ENCODE data around the gene HAPLN2. TPM values are rescaled to one million over a fixed set of nuclear protein-coding genes. Genes with fewer than 3 reads are reported as not detected.
A peak's percentile ranks its signal among the peaks of the same experiment; 100 is the strongest.
"Not testable (repeated sequence)": the region's sequence is repeated elsewhere in the genome, so short reads cannot be mapped to it uniquely, and the experiment has no call there.

The HAPLN2 gene
- total RNA-seq, 4 donors from 2014 or later = 0.79 TPM; not detected in 3

DNA sequence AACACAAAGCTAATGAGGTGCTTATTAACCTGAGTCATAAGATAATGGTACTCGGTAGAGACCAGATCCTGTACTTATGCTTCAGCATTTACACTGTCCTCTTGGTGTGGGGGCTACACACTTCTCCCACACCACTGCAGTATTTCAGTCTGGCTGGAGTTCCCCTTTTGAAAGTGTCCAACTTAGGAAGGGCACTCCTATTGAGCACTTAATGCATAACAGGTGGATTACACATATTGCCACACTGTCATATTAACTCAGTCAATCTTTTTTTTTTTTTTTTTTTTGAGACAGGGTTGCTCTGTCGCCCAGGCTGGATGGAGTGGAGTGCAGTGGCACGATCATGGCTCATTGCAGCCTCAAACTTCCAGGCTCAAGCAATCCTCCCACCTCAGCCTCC lies 19.4 kb upstream of the HAPLN2 start:
- peaks cover 12 to 13% of the 10 kb centered on the region in 2 donors for H3K4me1 ChIP-seq
- TF ChIP-seq POLR2A (IDR thresholded peaks at IDR 0.05) = no peak
- TF ChIP-seq, protein P1, sequence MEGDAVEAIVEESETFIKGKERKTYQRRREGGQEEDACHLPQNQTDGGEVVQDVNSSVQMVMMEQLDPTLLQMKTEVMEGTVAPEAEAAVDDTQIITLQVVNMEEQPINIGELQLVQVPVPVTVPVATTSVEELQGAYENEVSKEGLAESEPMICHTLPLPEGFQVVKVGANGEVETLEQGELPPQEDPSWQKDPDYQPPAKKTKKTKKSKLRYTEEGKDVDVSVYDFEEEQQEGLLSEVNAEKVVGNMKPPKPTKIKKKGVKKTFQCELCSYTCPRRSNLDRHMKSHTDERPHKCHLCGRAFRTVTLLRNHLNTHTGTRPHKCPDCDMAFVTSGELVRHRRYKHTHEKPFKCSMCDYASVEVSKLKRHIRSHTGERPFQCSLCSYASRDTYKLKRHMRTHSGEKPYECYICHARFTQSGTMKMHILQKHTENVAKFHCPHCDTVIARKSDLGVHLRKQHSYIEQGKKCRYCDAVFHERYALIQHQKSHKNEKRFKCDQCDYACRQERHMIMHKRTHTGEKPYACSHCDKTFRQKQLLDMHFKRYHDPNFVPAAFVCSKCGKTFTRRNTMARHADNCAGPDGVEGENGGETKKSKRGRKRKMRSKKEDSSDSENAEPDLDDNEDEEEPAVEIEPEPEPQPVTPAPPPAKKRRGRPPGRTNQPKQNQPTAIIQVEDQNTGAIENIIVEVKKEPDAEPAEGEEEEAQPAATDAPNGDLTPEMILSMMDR (IDR thresholded peaks at IDR 0.05) = no peak
- H3K9me3 ChIP-seq = no peaks in the 10 kb centered on the region
- WGBS, 2 donors = 76 to 86% methylated on average over 3 of the region's 3 CpGs
- no peak for DNase-seq
- peaks cover 6 to 15% of the 10 kb centered on the region in 2 donors for H3K36me3 ChIP-seq
- H3K27me3 ChIP-seq = no peaks in the 10 kb centered on the region
- intact Hi-C loops (cut with DNase I) = no loop called here
- H3K4me3 ChIP-seq (replicated peaks in 1 of 3) = no peak overlapping the region
- H3K27ac ChIP-seq = no peak overlapping the region

DNA sequence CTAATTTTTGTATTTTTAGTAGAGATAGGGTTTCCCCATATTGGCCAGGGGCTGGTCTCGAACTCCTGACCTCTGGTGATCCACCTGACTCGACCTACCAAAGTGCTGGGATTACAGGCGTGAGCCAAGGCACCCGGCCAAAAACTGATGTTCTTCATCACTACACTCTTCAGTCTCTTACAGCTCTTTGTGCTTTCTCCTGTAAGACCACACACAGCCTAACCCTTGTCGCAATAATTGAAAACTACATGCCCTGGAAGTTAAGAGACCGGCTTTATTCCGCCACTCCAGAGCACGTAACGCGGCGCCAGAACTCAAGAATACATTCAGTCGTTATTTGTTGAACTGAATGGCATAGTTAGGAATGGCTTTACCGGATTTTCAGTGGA lies 18.5 kb upstream of the HAPLN2 start:
- Histone ChIP-seq H3K27ac (peak overlapping the region in 1 of 3 donors; percentile 64), H3K27me3 (no peaks in the 10 kb centered on the region), H3K4me1 (peaks cover 12 to 13% of the 10 kb centered on the region in 2 donors), H3K36me3 (peaks cover 4 to 5% of the 10 kb centered on the region in 2 donors), H3K4me3 (replicated peaks in 1 of 3) (peak overlapping the region; percentile 53 to 63 (median 61)), H3K9me3 (no peaks in the 10 kb centered on the region)
- 2 to 4% methylated on average over 13 of the region's 13 CpGs for WGBS, 2 donors
- intact Hi-C loops (cut with DNase I) = no loop called here
- TF ChIP-seq, protein P1 (IDR thresholded peaks at IDR 0.05) = no peak
- no peak for TF ChIP-seq POLR2A (IDR thresholded peaks at IDR 0.05)
- DNase-seq = no peak

DNA sequence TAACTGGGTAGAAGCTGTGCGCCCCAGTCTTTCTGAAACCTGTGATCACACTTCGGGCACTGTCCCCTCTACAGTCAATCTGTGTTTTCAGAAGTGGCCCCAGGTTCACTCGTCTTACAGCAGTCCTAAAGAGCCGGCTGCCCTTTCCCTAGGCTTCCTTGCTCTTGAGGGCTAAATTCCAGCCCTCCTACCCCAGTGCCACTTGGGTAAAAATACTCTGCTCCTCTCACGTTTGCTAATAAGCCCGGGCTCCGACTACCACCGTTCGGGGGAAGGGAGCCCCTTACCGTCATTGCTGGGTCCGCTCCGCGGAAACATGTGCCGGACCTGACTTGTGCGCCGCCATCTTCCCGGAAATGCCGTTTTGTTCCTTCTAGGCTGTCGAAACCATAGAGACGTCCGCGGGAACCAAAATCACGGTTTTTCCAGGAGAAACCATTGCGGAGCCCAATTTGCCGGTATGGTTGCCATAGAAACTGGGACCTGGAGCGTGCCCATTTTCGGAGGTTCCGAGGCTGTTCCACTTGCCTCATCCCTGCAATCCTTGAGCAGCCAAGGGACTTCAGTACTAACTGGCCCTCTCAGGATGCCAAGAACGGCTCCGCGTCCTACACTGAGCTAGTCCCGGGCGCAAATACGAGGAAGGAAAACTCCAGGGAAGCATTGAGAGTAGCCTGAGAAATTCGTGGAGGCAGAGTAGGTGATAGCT lies 17.9 kb upstream of the HAPLN2 start, which contains the start of gene GPATCH4:
GPATCH4 (minus strand) TSS at position 358 of the 709 bp plus-strand sequence.
- Histone ChIP-seq H3K4me1 (peaks cover 12 to 13% of the 10 kb centered on the region in 2 donors), H3K4me3 (replicated peaks in 1 of 3) (peak within 1 kb of the TSS; percentile 53 to 63 (median 61)), H3K36me3 (peaks cover 0 to 4% of the 10 kb centered on the region in 2 donors), H3K27me3 (no peaks in the 10 kb centered on the region), H3K9me3 (no peaks in the 10 kb centered on the region), H3K27ac (peak within 1 kb of the TSS in 2 of 3 donors; percentile 59 to 64)
- TF ChIP-seq, protein P1 (IDR thresholded peaks at IDR 0.05) = no peak
- TF ChIP-seq POLR2A (IDR thresholded peaks at IDR 0.05) = peak in 1 of 2 donors; percentile 35
- 1 to 2% methylated on average over 31 to 33 of the region's 35 CpGs for WGBS, 2 donors
- intact Hi-C loops (cut with DNase I) = no loop called here
- peak; percentile 74 for DNase-seq

DNA sequence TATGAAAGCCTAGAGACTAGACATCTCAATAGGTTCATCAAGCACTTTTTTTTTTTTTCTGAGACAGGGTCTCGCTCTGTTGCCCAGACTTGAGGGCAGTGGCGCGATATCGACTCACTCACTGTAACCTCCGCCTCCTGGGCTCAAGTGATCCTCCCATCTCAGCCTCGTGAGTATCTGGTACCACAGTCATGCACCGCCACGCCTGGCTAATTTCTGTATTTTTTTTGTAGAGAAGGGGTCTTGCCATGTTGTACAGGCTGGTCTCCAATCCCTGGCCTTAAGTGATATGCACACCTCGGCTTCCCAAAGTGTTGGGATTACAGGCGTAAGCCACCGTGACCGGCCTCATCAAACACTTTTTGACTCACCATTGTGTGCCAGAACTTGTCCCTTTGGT lies 17.3 kb upstream of the HAPLN2 start:
- intact Hi-C loops (cut with DNase I) = no loop called here
- peak overlapping the region in 2 of 3 donors; percentile 59 to 64 for H3K27ac ChIP-seq
- no peaks in the 10 kb centered on the region for H3K9me3 ChIP-seq
- no peak for DNase-seq
- H3K27me3 ChIP-seq = no peaks in the 10 kb centered on the region
- TF ChIP-seq, protein P1 (IDR thresholded peaks at IDR 0.05) = no peak
- no peak for TF ChIP-seq POLR2A (IDR thresholded peaks at IDR 0.05)
- H3K4me1 ChIP-seq = peaks cover 12 to 13% of the 10 kb centered on the region in 2 donors
- peaks cover 0 to 4% of the 10 kb centered on the region in 2 donors for H3K36me3 ChIP-seq
- WGBS, 2 donors = 47 to 58% methylated on average over 12 of the region's 12 CpGs
- H3K4me3 ChIP-seq (replicated peaks in 1 of 3) = peak overlapping the region; percentile 53 to 63 (median 61)

DNA sequence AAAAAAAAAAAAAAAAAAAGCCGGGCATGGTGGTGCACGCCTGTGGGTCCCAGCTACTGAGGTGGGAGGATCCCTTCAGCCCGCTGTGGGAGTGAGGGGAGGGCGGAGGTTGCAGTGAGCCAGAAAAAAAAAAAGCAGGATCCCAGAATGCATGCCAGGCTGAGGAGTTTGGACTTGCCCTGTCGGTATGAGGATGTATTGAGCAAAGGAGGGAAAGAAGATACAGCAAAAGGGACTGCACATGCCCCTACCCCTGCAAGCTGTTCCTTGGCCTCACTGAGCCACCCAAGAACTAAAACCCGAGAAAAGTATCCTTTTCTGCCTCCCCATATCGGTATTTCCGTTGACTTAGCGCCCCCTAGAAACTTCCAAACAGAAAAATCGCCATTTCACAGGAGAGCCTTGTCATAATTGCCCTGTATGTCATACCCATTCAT lies 16.6 kb upstream of the HAPLN2 start:
- H3K4me3 ChIP-seq (replicated peaks in 1 of 3) = no peak overlapping the region
- no peaks in the 10 kb centered on the region for H3K27me3 ChIP-seq
- H3K4me1 ChIP-seq = peaks cover 12 to 13% of the 10 kb centered on the region in 2 donors
- H3K27ac ChIP-seq = no peak overlapping the region
- 32 to 37% methylated on average over 10 of the region's 10 CpGs for WGBS, 2 donors
- H3K36me3 ChIP-seq = no peaks in the 10 kb centered on the region
- H3K9me3 ChIP-seq = no peaks in the 10 kb centered on the region
- no peak for DNase-seq
- TF ChIP-seq, protein P1 (IDR thresholded peaks at IDR 0.05) = peak in 3 of 6 experiments; percentile 6 to 20 (median 12)
- TF ChIP-seq POLR2A (IDR thresholded peaks at IDR 0.05) = no peak
- intact Hi-C loops (cut with DNase I) = no loop called here

DNA sequence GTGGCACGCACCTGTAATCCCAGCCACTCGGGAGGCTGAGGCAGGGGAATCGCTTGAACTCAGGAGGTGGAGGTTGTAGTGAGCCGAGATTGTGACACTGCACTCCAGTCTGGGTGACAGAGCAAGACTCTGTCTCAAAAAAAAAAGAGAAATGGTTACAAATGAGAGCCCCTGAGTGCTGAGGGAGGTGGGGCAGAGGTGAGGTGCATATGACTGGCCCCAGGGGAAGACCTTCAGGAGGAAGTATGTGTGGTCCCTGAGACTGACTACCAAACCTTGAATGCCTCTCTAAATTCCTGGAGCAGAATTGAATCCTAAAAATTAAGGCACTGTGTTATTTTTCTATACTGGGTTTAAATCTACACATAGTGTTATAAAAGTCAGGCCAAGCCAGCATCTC lies 11.9 kb upstream of the HAPLN2 start:
- H3K4me3 ChIP-seq (replicated peaks in 1 of 3); H3K4me1 ChIP-seq; H3K27ac ChIP-seq; H3K9me3 ChIP-seq; DNase-seq; H3K36me3 ChIP-seq; H3K27me3 ChIP-seq: not testable (repeated sequence)
- 64 to 81% methylated on average over 4 of the region's 4 CpGs for WGBS, 2 donors
- intact Hi-C loops (cut with DNase I) = loop anchor here (5.0 kb wide), 1 partner anchor 220 kb away; no protein-coding TSS in a partner anchor

Measured in thyroid gland (tissue), 4 donors.